DMS114 treated with DMSO at 0.1 percent for 48 hours (cell line): Measurements from ENCODE around the gene DTNA.
"Not testable (repeated sequence)": the region's sequence is repeated elsewhere in the genome, so short reads cannot be mapped to it uniquely, and the experiment has no call there.

ENCODE experiments used
- DNase-seq: peaks from one replicate; lab custom pipeline; 2025; ENCODE audit not compliant: unreplicated experiment; lab: John Stamatoyannopoulos, UW

Gene DTNA

GRCh38 chr18:34709750-34710441 lies at the start of gene DTNA:
TSS of gene DTNA (plus strand) at chr18:34710298. CDS start at chr18:34755977, 45,679 bp downstream.
- DNase-seq, result no peak

DNA sequence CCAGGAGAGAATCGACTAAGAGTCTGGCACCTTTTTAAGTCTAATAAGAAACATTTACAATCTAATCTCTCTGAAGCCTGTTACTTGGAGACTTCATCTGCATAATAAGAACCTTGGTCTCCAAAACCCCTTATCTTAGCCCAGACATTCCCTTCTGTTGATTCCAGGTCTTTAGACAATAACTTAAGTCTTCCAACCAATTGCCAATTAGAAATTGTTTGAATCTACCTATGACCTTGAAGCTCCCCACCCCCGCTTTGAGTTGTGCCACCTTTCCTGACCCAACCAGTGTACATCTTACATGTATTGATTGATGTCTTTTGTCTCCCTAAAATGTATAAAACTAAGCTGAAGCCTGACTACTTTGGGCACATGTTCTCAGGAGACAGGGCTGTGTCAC lies 49.5 kb upstream of the DTNA start:
- DNase-seq, result no peak

DNA sequence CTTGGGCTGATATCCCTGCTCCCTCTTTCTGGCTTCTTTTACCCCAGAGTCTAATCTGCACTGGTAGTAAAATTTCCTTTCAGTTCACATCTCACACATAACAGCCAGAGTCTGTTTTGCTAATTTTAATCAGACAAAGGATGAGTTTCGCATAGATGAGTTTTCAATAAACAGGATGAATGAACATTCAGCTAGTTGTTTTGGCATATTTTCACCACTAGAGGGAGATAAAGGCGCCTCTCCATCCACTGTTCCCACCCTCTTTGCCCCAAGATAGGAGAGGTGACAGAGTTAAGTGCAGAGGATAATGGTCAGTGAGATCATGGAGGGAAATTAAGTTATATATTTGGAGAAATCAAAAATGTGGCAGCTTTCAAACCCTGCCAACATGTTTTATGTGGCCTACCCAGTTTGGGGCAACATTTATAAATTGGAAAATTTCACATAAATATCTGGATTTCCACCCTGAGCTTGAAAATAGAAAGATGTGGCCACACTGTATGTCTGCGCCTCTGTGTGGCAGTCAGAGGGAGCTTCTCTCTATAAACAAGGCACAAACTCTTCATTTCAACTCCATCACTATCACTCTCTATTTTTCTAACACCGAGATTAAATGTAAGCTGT lies 48.5 kb upstream of the DTNA start:
- peak; percentile 3 for DNase-seq

DNA sequence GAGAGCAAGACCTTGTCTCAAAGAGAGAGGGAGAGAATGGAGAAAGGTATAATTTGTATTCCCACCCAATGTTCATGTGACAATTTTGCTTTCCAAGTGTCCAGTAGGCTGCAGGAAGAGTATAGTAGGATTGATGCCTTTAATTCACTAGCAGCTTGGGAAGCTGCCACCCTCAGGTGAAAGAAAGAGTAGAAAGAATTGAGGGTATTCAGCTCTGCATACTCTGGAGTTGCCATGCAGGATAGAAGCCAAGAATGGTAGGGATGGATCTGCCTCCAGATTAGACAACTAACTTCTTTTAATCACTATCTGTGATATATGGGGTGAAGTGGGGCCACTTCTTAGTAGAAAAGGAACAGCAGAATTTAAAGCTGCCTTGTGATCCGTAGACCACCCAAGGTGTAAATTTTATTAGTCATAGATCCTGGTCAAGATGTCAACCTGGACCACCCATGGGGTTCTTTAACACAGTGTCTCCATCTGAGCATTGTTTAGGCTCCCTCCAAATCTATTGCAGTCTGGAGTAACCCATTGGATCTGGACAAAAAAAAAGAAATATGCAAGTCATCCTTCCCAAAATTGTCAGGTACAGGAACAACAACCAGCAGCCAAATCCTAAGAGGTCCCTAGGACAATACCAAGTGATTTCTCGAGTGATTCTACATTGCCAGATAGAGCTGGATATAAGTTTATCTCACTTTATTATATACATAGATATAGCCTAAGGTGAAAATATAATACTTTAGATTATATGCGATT lies 33.1 kb upstream of the DTNA start:
- DNase-seq, result no peak

GRCh38 chr18:34689750-34690149 lies 20.3 kb upstream of the DTNA start:
- DNase-seq, result not testable (repeated sequence)

- no peak for DNase-seq
Measured at GRCh38 chr18:34691614-34692013, 18.5 kb upstream of the DTNA start.

- DNase-seq, result no peak
Measured at GRCh38 chr18:34694591-34695165, 15.4 kb upstream of the DTNA start.

DNA sequence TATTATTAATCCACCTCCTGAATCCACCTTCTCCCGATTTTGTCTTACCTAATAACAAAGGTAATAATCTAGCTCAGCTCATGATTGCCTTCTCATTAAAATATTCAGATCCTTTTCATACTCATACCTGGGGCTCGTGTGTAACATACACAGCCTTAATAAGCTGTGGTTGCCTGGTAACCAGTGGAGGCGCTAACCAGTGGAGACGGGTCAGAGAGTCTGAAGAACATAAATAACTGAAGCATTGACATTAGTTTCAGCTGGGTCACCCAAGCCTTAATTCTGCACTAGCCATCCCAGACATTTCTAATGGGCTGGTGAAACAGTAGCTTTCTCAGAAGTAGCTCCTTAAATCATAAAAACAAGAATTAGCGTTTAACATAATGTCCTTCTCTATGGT lies 14.8 kb upstream of the DTNA start:
- DNase-seq, result no peak

- no peak for DNase-seq
Measured at GRCh38 chr18:34696671-34697070, 13.4 kb upstream of the DTNA start.

GRCh38 chr18:34697233-34697632 lies 12.9 kb upstream of the DTNA start:
- no peak for DNase-seq

DNA sequence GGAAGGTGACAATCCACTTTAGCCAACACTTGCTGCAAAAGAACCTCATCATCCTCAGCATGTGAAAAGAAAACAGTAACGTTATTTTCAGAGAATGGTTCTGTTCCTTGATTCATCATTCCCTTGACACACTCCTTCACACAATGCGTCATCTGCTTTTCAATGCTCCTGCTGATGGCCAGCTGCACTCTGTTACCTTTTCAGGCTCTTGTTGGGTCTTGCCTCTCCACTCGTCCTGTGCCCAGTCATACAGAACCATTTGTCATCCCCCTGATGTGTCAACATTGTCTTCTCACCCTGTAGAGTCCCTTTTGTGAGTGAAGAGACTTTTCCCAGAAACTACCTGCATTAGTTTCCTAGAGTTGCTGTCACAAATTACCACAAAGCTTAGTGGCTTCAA lies 12.2 kb upstream of the DTNA start:
- DNase-seq, result no peak

DNA sequence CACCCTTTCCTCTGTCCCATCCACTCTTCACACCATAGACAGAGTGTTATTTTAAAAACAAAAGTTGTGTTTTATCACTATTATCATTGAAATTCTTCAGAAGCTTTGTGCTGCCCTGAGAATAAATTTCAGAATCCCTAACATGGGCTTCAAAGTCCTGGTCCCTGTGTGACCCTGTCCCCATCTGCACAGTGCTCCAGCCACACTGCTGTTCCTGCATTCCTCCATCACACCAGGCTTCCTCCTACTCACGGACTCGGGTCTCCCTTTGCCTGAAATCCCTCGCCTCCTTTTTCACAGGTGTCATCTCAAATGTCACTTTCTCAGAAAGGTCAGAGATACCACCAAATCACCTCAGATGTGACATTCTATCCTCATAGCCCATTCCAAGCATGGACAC lies 8.2 kb upstream of the DTNA start:
- DNase-seq, result no peak

- DNase-seq, result no peak
Measured at GRCh38 chr18:34702814-34703213, 7.3 kb upstream of the DTNA start.

- DNase-seq, result no peak
Measured at GRCh38 chr18:34704074-34704473, 6.0 kb upstream of the DTNA start.

DNA sequence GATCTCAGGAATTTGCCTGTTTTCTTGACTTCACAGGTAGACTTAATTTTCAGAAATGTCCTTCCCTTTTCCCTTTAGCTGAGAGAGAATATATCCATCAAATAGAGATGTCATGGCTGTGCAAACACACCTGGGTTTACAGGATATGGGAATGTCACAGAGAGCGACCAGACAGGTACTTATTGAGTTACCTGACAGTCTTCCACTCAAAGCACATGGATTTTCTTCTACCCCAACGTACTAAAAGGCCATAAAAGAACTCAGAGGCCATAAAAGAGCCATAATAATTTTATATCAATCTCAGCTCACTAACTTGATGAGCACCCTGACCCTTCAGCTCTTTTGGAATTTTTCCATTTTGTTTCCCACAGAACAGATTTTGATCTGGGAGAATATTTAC lies 5.3 kb upstream of the DTNA start:
- no peak for DNase-seq

- no peak for DNase-seq
Measured at GRCh38 chr18:34707670-34708069, 2.4 kb upstream of the DTNA start.

DNA sequence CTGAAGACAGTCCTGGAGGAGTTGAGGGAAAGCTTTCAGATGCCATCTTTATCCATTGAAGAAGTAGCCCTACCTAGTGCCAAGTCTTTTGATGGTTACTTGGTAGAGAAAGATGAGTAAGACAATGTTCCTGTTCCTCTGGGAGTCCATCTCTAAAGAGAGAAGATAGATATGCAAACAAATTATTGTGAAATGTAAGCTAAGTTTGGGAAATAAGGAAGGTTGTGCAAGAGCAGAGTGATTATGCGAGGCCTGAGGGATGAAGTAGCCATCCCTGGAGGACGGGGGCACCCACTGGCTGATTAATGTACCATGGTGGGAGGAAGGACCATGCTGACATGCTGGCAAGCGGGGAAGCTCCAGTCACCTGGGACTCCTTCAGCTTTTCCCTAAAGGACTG lies 994 bp upstream of the DTNA start:
- no peak for DNase-seq

- no peak for DNase-seq
Measured at GRCh38 chr18:34710458-34710914, 388 bp downstream of the DTNA start.

- no peak for DNase-seq
Measured at GRCh38 chr18:34710934-34711333, 836 bp downstream of the DTNA start.

- not testable (repeated sequence) for DNase-seq
Measured at GRCh38 chr18:34716111-34716510, 6.0 kb downstream of the DTNA start.

DNA sequence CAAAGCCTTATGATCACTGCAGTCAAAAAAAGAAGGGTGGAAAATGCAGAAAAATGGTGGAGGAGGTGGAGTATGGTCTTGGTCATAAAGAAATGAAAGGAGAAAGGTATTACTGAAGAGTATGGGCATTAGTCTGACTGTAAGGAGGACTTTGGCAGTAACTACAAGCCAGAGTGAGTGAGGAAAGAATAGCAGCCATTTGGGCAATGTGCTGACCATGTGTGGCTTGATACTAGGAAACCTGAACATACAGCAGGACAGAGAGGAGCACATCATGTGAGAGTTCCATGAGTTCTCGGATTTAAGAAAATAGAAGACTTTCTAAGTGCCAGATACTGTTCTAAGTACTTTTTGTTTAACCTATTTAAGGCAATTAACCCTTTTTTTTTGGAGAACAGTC lies 8.5 kb downstream of the DTNA start:
- no peak for DNase-seq

- DNase-seq, result no peak
Measured at GRCh38 chr18:34720220-34720619, 10.1 kb downstream of the DTNA start.
